Peyer's patch (tissue), 4 donors: ENCODE measurements around the gene STAT5B.
A peak's percentile ranks its signal among the peaks of the same experiment; 100 is the strongest.

Experiments
- POLR2A ChIP-seq, 2 donors: fragments of 450-650 bp; IDR thresholded peaks; one replicate each; pipeline ENCODE4 v1.5.1; 2017; ENCODE audit warnings: antibody characterized with exemption in 2 of 2, mild to moderate bottlenecking in 2 of 2, moderate library complexity in 2 of 2
- TF ChIP-seq, protein P1 (sequence below), 6 experiments: fragments of 450-650 bp in 4 of 6; fragments of 200-600 bp in 2 of 6; sonication (generic) in 1 of 6; IDR thresholded peaks; one replicate each; pipeline ENCODE4 v1.5.1; 2017 to 2019; ENCODE audit warnings: antibody characterized with exemption in 6 of 6, mild to moderate bottlenecking in 3 of 6, moderate library complexity in 1 of 6

DNA sequence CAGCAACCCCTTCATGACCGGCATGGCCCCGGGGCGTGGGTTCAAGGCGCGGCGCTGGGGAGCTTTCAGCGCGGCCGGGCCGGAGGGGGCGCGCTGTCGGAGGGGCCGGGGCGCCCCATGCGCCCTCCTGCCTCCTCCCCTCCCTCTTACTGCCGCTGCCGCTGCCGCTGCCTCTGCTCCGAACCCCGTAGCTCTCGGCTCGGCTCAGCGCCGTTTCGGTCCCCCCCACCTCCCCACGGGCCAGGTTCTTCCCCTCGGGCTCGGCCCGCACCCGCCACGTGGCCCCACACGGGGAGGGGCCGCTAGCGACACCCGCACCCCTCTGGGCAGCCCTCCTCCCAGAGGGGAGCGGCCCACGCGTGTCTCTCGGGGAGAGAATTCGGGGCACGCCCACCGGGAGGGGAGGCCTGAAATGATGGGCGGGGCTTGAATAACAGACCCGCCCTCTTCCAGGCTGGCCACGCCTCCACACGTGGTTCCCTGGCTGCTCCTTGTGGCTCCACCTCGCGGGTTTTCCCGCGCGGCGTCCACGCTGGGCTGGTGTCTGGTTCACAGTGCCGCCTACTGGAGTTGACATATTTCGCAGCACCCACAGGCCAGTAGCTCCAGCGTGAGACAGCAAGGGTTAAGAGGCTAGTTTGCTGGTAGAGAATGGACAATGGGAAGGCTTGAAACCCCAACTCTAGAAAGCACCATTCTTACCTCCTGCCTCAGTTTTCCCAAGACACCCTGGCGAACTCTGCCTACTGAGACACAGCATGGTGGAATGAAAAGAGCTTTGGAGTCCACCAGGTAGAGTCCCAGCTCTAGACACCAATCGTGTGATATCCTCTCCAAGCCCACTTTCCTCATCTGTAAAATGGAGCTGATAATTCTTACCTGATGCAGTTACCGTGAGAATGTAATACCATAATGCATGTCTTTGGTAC lies 95.0 kb downstream of the STAT5B start, which contains the start of gene KCNH4:
- TF ChIP-seq, protein P1, sequence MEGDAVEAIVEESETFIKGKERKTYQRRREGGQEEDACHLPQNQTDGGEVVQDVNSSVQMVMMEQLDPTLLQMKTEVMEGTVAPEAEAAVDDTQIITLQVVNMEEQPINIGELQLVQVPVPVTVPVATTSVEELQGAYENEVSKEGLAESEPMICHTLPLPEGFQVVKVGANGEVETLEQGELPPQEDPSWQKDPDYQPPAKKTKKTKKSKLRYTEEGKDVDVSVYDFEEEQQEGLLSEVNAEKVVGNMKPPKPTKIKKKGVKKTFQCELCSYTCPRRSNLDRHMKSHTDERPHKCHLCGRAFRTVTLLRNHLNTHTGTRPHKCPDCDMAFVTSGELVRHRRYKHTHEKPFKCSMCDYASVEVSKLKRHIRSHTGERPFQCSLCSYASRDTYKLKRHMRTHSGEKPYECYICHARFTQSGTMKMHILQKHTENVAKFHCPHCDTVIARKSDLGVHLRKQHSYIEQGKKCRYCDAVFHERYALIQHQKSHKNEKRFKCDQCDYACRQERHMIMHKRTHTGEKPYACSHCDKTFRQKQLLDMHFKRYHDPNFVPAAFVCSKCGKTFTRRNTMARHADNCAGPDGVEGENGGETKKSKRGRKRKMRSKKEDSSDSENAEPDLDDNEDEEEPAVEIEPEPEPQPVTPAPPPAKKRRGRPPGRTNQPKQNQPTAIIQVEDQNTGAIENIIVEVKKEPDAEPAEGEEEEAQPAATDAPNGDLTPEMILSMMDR (IDR thresholded peaks at IDR 0.05) = peak; percentile 39 to 69 (median 66)
- TF ChIP-seq POLR2A (IDR thresholded peaks at IDR 0.05) = no peak
